KMS-11 (cell line): Measurements from ENCODE around the gene RAB7B.

Experiments used
- H2AFZ ChIP-seq: fragments of 200-600 bp; sonication (generic); 2 replicates; pipeline ENCODE4 v1.6.1; 2016; ENCODE audit warnings: antibody characterized with exemption, mixed run types, low read depth
- H3K27ac ChIP-seq: fragments of 200-600 bp; sonication (generic); 2 replicates; pipeline ENCODE4 v1.6.1; 2016; ENCODE audit warnings: mild to moderate bottlenecking, mixed run types
- H3K27me3 ChIP-seq: fragments of 200-600 bp; sonication (generic); 2 replicates; pipeline ENCODE4 v1.6.1; 2017; ENCODE audit warnings: mild to moderate bottlenecking, low read depth, mixed run types, moderate library complexity; ENCODE audit not compliant: insufficient read depth
- H3K36me3 ChIP-seq: fragments of 200-600 bp; sonication (generic); 2 replicates; pipeline ENCODE4 v1.6.1; 2017; ENCODE audit warnings: mild to moderate bottlenecking, mixed run types; ENCODE audit not compliant: insufficient read depth
- H3K4me1 ChIP-seq: fragments of 200-600 bp; sonication (generic); 2 replicates; pipeline ENCODE4 v1.6.1; 2016; ENCODE audit warnings: mild to moderate bottlenecking, low read depth, mixed run types; ENCODE audit not compliant: poor library complexity, severe bottlenecking
- H3K4me2 ChIP-seq: fragments of 200-600 bp; sonication (generic); 2 replicates; pipeline ENCODE4 v1.7.0; 2016; ENCODE audit warnings: mild to moderate bottlenecking, mixed run types
- H3K4me3 ChIP-seq: fragments of 200-600 bp; sonication (generic); IDR thresholded peaks from 2 replicates; pipeline ENCODE4 v1.6.1; 2017; ENCODE audit warnings: low read depth, low read length, mixed read lengths; ENCODE audit not compliant: insufficient read depth
- H3K79me2 ChIP-seq: fragments of 200-600 bp; sonication (generic); 2 replicates; pipeline ENCODE4 v1.6.1; 2016; ENCODE audit warnings: low read depth, mixed run types; ENCODE audit not compliant: insufficient read depth
- H3K9ac ChIP-seq: fragments of 200-600 bp; sonication (generic); 2 replicates; pipeline ENCODE4 v1.6.1; 2016; ENCODE audit warnings: mild to moderate bottlenecking, mixed run types
- H4K20me1 ChIP-seq: fragments of 200-600 bp; sonication (generic); 2 replicates; pipeline ENCODE4 v1.6.1; 2016; ENCODE audit warnings: mild to moderate bottlenecking, mixed run types; ENCODE audit not compliant: insufficient read depth
- CTCF ChIP-seq: fragments of 200-600 bp; sonication (generic); conservative IDR thresholded peaks from 2 replicates; pipeline ENCODE4 v1.6.1; 2017; ENCODE audit warnings: low read depth, mild to moderate bottlenecking, antibody characterized with exemption, low read length, moderate library complexity, mixed read lengths

RAB7B gene

DNA sequence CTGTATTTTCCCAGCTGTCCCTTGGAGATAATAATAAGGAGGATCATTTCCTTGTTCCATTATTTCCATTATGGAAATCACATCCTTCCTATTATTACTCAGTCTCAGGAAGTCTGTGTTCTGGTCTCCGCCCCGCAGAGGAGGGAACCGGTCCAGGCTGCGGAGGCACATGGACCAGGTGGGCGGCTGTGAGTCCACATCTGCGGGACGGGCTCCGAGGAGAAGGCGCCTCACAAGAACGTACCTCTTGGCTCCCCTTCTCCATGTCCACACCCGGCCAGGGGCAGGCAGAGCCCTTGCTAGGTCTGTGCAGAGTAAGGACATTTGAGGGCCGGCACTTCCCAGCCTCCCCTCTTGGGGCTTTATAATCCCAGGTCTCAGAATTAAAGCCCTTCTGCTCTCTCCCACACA lies 14.6 kb downstream of the RAB7B start:
- H3K27ac ChIP-seq: no peak overlapping the region
- no peak for TF ChIP-seq CTCF
- H3K4me3 ChIP-seq: no peak overlapping the region
- H3K27me3 ChIP-seq: no peaks in the 10 kb centered on the region
- no peak overlapping the region for H3K4me2 ChIP-seq
- H3K79me2 ChIP-seq: no peaks in the 10 kb centered on the region
- H3K9ac ChIP-seq: no peak overlapping the region
- no peaks in the 10 kb centered on the region for H4K20me1 ChIP-seq
- no peak overlapping the region for H2AFZ ChIP-seq
- H3K36me3 ChIP-seq: no peaks in the 10 kb centered on the region
- no peaks in the 10 kb centered on the region for H3K4me1 ChIP-seq

DNA sequence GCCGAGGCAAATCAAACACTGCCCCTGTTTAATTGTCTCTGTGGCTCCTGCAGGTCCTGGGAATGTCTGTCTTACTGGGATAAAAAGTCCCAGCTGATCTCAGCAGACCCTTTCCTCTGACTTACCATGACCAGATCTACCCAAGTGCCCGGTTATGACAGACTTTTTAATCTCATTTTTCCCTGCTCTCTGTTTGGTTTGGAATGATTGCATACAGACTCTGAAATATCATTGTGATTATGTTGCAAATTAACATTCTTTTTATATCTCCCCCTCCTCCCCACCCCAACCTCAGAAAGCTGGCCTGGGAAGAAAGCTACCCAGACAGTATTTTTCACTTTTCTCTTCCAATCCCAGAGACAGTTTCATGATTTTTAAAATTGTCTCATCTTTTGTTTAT lies 16.3 kb downstream of the RAB7B start:
- Histone ChIP-seq H3K79me2 (no peaks in the 10 kb centered on the region), H3K4me2 (no peak overlapping the region), H3K4me1 (no peaks in the 10 kb centered on the region), H4K20me1 (no peaks in the 10 kb centered on the region), H3K27ac (no peak overlapping the region), H2AFZ (no peak overlapping the region), H3K36me3 (no peaks in the 10 kb centered on the region), H3K4me3 (no peak overlapping the region), H3K27me3 (no peaks in the 10 kb centered on the region), H3K9ac (no peak overlapping the region)
- TF ChIP-seq CTCF: no peak

DNA sequence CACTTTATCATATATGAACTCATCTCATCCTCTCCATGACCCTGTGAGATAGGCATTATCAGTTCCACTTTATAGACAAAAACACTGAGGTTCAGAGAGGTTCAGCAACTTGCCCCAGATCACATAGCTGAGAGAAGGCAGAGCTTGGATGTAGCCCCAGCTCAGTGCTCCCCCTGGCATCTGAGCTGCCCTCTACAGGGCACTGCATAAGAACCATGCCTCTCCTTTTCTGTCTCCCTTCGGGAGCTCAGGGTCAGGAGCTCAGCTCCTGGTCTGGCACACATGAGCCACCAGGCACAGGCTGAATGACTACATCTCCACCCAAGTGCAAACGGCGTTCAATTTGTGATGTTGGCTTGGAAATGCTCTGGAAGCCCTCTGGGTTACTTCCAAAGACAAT lies 16.9 kb downstream of the RAB7B start:
- H3K79me2 ChIP-seq: no peaks in the 10 kb centered on the region
- no peak overlapping the region for H3K4me2 ChIP-seq
- H3K27me3 ChIP-seq: no peaks in the 10 kb centered on the region
- H4K20me1 ChIP-seq: no peaks in the 10 kb centered on the region
- no peak; the same call in 1 of the 2 replicates for TF ChIP-seq CTCF
- no peak overlapping the region for H3K27ac ChIP-seq
- H2AFZ ChIP-seq: no peak overlapping the region
- H3K4me1 ChIP-seq: no peaks in the 10 kb centered on the region
- H3K4me3 ChIP-seq: no peak overlapping the region
- no peak overlapping the region for H3K9ac ChIP-seq
- H3K36me3 ChIP-seq: no peaks in the 10 kb centered on the region

GRCh38 chr1:205985330-205986005 lies 17.7 kb downstream of the RAB7B start:
- H3K4me2 ChIP-seq: no peak overlapping the region
- no peaks in the 10 kb centered on the region for H3K36me3 ChIP-seq
- H3K79me2 ChIP-seq: no peaks in the 10 kb centered on the region
- H3K27me3 ChIP-seq: no peaks in the 10 kb centered on the region
- no peak overlapping the region for H3K4me3 ChIP-seq
- TF ChIP-seq CTCF: no peak
- H3K4me1 ChIP-seq: no peaks in the 10 kb centered on the region
- no peaks in the 10 kb centered on the region for H4K20me1 ChIP-seq
- no peak overlapping the region for H3K27ac ChIP-seq
- no peak overlapping the region for H3K9ac ChIP-seq
- no peak overlapping the region for H2AFZ ChIP-seq
